Activated CD4-positive, alpha-beta memory T cell treated with anti-CD3 and anti-CD28 coated beads for 36 hours (primary cell): ENCODE data around the gene ENAH. TPM values are rescaled to one million over a fixed set of nuclear protein-coding genes. Genes with fewer than 3 reads are reported as not detected.

ENCODE experiments used
- CTCF ChIA-PET: fragments of 350-600 bp; sonication (Branson Sonifier 250); formaldehyde crosslinking; loops from one replicate; lab custom pipeline; 2021; ENCODE audit warnings: antibody characterized with exemption, inconsistent platforms; lab: Charles Lee
- POLR2A ChIA-PET: fragments of 350-600 bp; sonication (Branson Sonifier 250); formaldehyde crosslinking; loops from one replicate; lab custom pipeline; 2021; ENCODE audit warnings: antibody characterized with exemption; lab: Charles Lee
- DNase-seq: peaks from one replicate; pipeline ENCODE4 v3.0.0-alpha.2; 2020
- H3K27ac Mint-ChIP-seq: one replicate; pipeline ENCODE4 v1.8.0; 2021; ENCODE audit warnings: mixed read lengths
- H3K27me3 Mint-ChIP-seq: one replicate; pipeline ENCODE4 v1.8.0; 2021; ENCODE audit warnings: mixed read lengths
- H3K36me3 Mint-ChIP-seq: one replicate; pipeline ENCODE4 v1.8.0; 2021; ENCODE audit warnings: mixed read lengths
- H3K4me1 Mint-ChIP-seq: one replicate; pipeline ENCODE4 v1.8.0; 2021; ENCODE audit warnings: low read depth, mixed read lengths
- H3K4me3 Mint-ChIP-seq: one replicate; pipeline ENCODE4 v1.8.0; 2021; ENCODE audit warnings: mild to moderate bottlenecking, mixed read lengths
- H3K9me3 Mint-ChIP-seq: one replicate; pipeline ENCODE4 v1.8.0; 2021; ENCODE audit warnings: mixed read lengths
- intact Hi-C: fragments of 100-400 bp; cut with micrococcal nuclease; formaldehyde crosslinking; loops from one replicate; pipeline ENCODE4 v1.15.1; 2023
- total RNA-seq, 2 experiments: library from RNA; stranded (reverse); gene quantifications; one replicate each; pipeline ENCODE4 v1.2.3, GENCODE V29; 2021

ENAH gene
- total RNA-seq, 2 experiments from 2014 or later: 0.80 to 0.95 TPM

DNA sequence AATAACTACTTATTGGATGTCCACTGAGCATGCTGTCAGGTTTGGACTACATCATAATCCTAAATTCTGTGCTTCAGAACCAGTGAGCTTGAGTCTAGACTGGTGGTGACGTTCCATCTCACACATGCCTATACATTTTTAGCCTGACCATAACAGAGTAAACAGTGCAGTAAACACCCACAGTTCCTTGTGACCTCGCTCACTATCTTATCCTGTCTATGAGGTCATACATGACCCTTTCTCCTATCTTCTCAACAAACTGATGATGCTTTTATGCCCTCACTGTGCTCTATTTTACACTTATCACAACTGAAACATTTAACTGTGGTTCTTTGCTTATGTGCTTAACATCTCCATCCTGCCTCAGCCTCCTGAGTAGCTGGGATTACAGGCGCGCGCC, 91.2 kb downstream of the ENAH start:
- ChIA-PET CTCF (no interaction called here), POLR2A (no interaction called here)
- Mint-ChIP-seq H3K27ac (no peak overlapping the region), H3K4me3 (no peak overlapping the region), H3K36me3 (no peaks in the 10 kb centered on the region), H3K9me3 (peaks cover 4% of the 10 kb centered on the region), H3K4me1 (no peaks in the 10 kb centered on the region), H3K27me3 (no peaks in the 10 kb centered on the region)
- intact Hi-C loops: no loop called here
- no peak for DNase-seq

DNA sequence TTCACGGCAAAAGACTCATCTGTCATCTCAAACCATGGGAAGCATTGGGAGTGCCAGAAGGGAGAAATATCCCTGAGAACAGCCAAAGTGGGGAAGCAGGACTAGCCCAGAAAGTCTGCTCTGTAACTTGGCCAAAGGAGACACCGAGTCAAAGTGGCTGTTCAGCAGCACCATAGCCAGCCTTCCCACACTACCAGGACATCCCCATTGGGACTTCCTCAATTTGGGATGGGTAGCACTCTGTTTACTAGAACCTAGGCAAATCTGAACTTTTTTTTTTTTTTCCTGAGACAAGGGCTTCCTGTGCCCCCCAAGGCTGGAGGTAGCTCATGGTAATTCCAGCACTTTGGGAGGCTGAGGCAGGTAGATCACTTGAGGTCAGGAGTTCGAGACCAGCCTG, 93.0 kb downstream of the ENAH start:
- Mint-ChIP-seq H3K27ac (no peak overlapping the region), H3K4me3 (no peak overlapping the region), H3K4me1 (no peaks in the 10 kb centered on the region), H3K36me3 (no peaks in the 10 kb centered on the region), H3K9me3 (peaks cover 6% of the 10 kb centered on the region), H3K27me3 (no peaks in the 10 kb centered on the region)
- DNase-seq: no peak
- intact Hi-C loops: no loop called here
- ChIA-PET CTCF (interaction anchor here (0.5 kb wide), 2 partner anchors 112 to 205 kb away, joined by 3 read pairs; no protein-coding TSS in a partner anchor), POLR2A (no interaction called here)

DNA sequence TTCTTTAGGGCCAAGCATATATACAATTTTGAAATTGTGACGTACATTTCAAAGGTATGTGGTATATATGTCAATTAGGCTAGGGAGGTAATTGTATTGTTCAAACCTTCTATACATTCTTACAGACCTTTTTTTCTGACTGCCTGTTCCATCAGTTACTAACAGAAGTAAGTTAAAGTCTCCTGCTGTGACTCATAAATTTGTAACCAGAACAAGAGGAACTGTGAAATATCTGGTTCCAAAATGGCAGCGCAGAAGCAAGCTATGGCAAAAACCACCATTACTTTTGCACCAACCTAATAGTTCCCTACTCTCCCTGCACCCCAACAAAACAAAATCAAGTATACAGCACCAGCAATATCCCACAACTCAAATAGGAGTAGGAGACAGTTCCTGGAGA, 93.6 kb downstream of the ENAH start:
- intact Hi-C loops: no loop called here
- H3K27me3 Mint-ChIP-seq: no peaks in the 10 kb centered on the region
- no peak overlapping the region for H3K27ac Mint-ChIP-seq
- H3K4me1 Mint-ChIP-seq: no peaks in the 10 kb centered on the region
- H3K4me3 Mint-ChIP-seq: no peak overlapping the region
- no peak for DNase-seq
- POLR2A ChIA-PET: no interaction called here
- peaks cover 6% of the 10 kb centered on the region for H3K9me3 Mint-ChIP-seq
- CTCF ChIA-PET: interaction anchor here (0.5 kb wide), 1 partner anchor 113 kb away, joined by 3 read pairs; no protein-coding TSS in a partner anchor
- H3K36me3 Mint-ChIP-seq: no peaks in the 10 kb centered on the region

DNA sequence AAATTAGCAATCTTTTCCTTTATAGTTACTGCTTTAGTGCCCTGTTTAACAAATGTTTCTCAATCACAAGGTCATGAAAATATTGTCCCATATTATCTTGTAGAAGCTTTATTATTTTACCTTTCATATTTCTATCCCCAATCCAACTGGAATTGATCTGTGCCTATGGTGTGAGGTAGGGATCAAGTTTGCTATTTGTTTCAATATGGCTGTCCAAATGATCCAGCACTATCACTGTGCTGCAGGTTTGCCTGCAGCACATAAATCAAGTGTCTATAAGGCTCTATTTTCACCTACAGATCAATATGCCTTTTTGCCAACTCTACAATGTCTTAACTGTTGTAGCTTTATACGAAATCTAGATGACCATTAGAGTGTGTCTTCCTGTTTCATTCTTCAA, 96.2 kb downstream of the ENAH start:
- no peaks in the 10 kb centered on the region for H3K36me3 Mint-ChIP-seq
- H3K9me3 Mint-ChIP-seq: peaks cover 6% of the 10 kb centered on the region
- H3K27me3 Mint-ChIP-seq: peaks cover 3% of the 10 kb centered on the region
- no peak overlapping the region for H3K4me3 Mint-ChIP-seq
- no peak for DNase-seq
- intact Hi-C loops: no loop called here
- no peaks in the 10 kb centered on the region for H3K4me1 Mint-ChIP-seq
- ChIA-PET POLR2A (no interaction called here), CTCF (interaction anchor here (0.7 to 1.3 kb wide), 3 partner anchors 13 to 418 kb away, joined by 3 to 4 read pairs (median 3); no protein-coding TSS in a partner anchor)
- H3K27ac Mint-ChIP-seq: no peak overlapping the region

- peaks cover 6% of the 10 kb centered on the region for H3K9me3 Mint-ChIP-seq
- no peak overlapping the region for H3K27ac Mint-ChIP-seq
- POLR2A ChIA-PET: no interaction called here
- peaks cover 3% of the 10 kb centered on the region for H3K27me3 Mint-ChIP-seq
- H3K36me3 Mint-ChIP-seq: no peaks in the 10 kb centered on the region
- intact Hi-C loops: no loop called here
- CTCF ChIA-PET: interaction anchor here (1.1 kb wide), 1 partner anchor 81 kb away, joined by 4 read pairs; no protein-coding TSS in a partner anchor
- H3K4me3 Mint-ChIP-seq: no peak overlapping the region
- H3K4me1 Mint-ChIP-seq: no peaks in the 10 kb centered on the region
- DNase-seq: no peak
Observed at GRCh38 chr1:225555821-225556220, 97.1 kb downstream of the ENAH start.

GRCh38 chr1:225554216-225554812, 98.6 kb downstream of the ENAH start:
- CTCF ChIA-PET: interaction anchor here (0.6 to 3.3 kb wide), 5 partner anchors 9 to 224 kb away, joined by 3 to 11 read pairs (median 3); partner anchors contain the start of gene SRP9
- Mint-ChIP-seq H3K27me3 (peaks cover 3% of the 10 kb centered on the region), H3K27ac (no peak overlapping the region), H3K36me3 (no peaks in the 10 kb centered on the region), H3K4me1 (no peaks in the 10 kb centered on the region), H3K4me3 (no peak overlapping the region), H3K9me3 (peaks cover 6% of the 10 kb centered on the region)
- no peak for DNase-seq
- intact Hi-C loops: loop anchor here (1.0 to 5.0 kb wide), 5 partner anchors 77 to 422 kb away; partner anchors contain the start of gene SRP9
- POLR2A ChIA-PET: no interaction called here

- intact Hi-C loops: loop anchor here (5.0 kb wide), 3 partner anchors 73 to 227 kb away; partner anchors contain the start of gene SRP9
- Mint-ChIP-seq H3K27ac (no peak overlapping the region), H3K36me3 (no peaks in the 10 kb centered on the region), H3K4me3 (no peak overlapping the region), H3K9me3 (no peaks in the 10 kb centered on the region), H3K4me1 (no peaks in the 10 kb centered on the region), H3K27me3 (peaks cover 3% of the 10 kb centered on the region)
- CTCF ChIA-PET: no interaction called here
- POLR2A ChIA-PET: no interaction called here
- no peak for DNase-seq
Observed at GRCh38 chr1:225549821-225550220, 103.1 kb downstream of the ENAH start.

- no peak overlapping the region for H3K27ac Mint-ChIP-seq
- CTCF ChIA-PET: interaction anchor here (0.7 kb wide), 1 partner anchor 904 kb away, joined by 3 read pairs; no protein-coding TSS in a partner anchor
- POLR2A ChIA-PET: no interaction called here
Observed at GRCh38 chr1:225548140-225548857, 104.6 kb downstream of the ENAH start.

DNA sequence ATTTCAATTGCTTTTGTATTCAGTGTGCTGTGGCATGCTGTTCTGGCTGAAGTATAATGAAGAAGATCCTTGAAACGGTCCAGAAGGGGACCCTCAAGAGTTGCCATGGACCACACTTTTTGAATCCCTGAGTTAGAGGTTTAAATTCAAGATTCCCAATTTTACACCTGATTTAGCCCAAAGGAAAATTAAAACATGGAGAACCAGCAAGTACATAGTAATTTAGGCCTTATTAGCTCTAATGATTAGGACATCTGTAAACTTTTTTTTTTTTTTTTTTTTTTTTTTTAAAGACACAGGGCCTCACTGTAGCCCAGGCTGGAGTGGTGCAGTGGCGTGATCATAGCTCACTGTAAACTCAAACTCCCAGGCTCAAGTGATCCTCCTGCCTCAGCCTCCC, 107.3 kb downstream of the ENAH start:
- POLR2A ChIA-PET: no interaction called here
- H3K4me3 Mint-ChIP-seq: no peak overlapping the region

More at GRCh38 chr1:225548140-225548857, 104.6 kb downstream of the ENAH start:
- Mint-ChIP-seq H3K27me3 (peaks cover 1% of the 10 kb centered on the region), H3K4me1 (no peaks in the 10 kb centered on the region), H3K4me3 (no peak overlapping the region), H3K9me3 (no peaks in the 10 kb centered on the region), H3K36me3 (no peaks in the 10 kb centered on the region)
- no peak for DNase-seq
- intact Hi-C loops: no loop called here

GRCh38 chr1:225544924-225545323, 108.0 kb downstream of the ENAH start:
- Mint-ChIP-seq H3K27ac (no peak overlapping the region), H3K9me3 (no peaks in the 10 kb centered on the region), H3K27me3 (no peaks in the 10 kb centered on the region), H3K36me3 (no peaks in the 10 kb centered on the region), H3K4me3 (no peak overlapping the region), H3K4me1 (no peaks in the 10 kb centered on the region)
- intact Hi-C loops: no loop called here
- no peak for DNase-seq
- CTCF ChIA-PET: interaction anchor here (1.0 to 1.6 kb wide), 3 partner anchors 9 to 70 kb away, joined by 3 to 4 read pairs (median 3); no protein-coding TSS in a partner anchor
- POLR2A ChIA-PET: no interaction called here

More for the DNA sequence above, 107.3 kb downstream of the ENAH start:
- intact Hi-C loops: no loop called here
- no peak for DNase-seq
- no peaks in the 10 kb centered on the region for H3K36me3 Mint-ChIP-seq
- CTCF ChIA-PET: interaction anchor here (1.6 kb wide), 1 partner anchor 8 kb away, joined by 3 read pairs; no protein-coding TSS in a partner anchor
- H3K27ac Mint-ChIP-seq: no peak overlapping the region
- no peaks in the 10 kb centered on the region for H3K4me1 Mint-ChIP-seq
- no peaks in the 10 kb centered on the region for H3K9me3 Mint-ChIP-seq
- H3K27me3 Mint-ChIP-seq: no peaks in the 10 kb centered on the region

DNA sequence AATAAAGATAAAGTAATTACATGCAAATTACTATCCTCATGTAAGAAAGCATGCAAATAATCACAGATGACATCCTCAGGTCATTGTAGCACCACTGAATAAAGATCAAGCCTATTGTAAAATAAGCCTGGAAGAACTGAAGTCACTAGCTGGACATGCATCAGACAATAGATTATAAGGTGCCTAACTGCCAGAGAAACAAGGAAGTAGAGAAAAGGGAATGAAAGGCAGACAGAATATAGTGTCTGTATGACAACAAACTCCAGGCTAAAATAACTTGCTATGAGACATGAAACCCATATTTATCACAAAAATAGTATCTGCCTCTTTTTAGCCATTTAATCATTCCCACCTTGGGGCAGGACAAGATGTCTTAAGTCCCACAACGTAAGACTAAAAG, 108.7 kb downstream of the ENAH start:
- no peak for DNase-seq
- no peak overlapping the region for H3K4me3 Mint-ChIP-seq
- H3K27ac Mint-ChIP-seq: no peak overlapping the region
- no peaks in the 10 kb centered on the region for H3K9me3 Mint-ChIP-seq
- CTCF ChIA-PET: interaction anchor here (1.0 to 1.8 kb wide), 3 partner anchors 9 to 70 kb away, joined by 3 to 6 read pairs (median 4); no protein-coding TSS in a partner anchor
- H3K4me1 Mint-ChIP-seq: no peaks in the 10 kb centered on the region
- intact Hi-C loops: no loop called here
- POLR2A ChIA-PET: no interaction called here
- H3K36me3 Mint-ChIP-seq: no peaks in the 10 kb centered on the region
- H3K27me3 Mint-ChIP-seq: peaks cover 3% of the 10 kb centered on the region

GRCh38 chr1:225543350-225543749, 109.6 kb downstream of the ENAH start:
- POLR2A ChIA-PET: no interaction called here
- Mint-ChIP-seq H3K9me3 (no peaks in the 10 kb centered on the region), H3K36me3 (no peaks in the 10 kb centered on the region), H3K4me3 (no peak overlapping the region), H3K27me3 (peaks cover 6% of the 10 kb centered on the region), H3K4me1 (no peaks in the 10 kb centered on the region), H3K27ac (no peak overlapping the region)
- intact Hi-C loops: no loop called here
- no peak for DNase-seq
- CTCF ChIA-PET: interaction anchor here (1.8 kb wide), 1 partner anchor 10 kb away, joined by 6 read pairs; no protein-coding TSS in a partner anchor
